HepG2 (cell line): ENCODE data around the gene DERL2. TPM values are rescaled to one million over a fixed set of nuclear protein-coding genes. Genes with fewer than 3 reads are reported as not detected.

Experiments used
- CENPX ChIP-seq: sonication (generic); formaldehyde crosslinking; IDR thresholded peaks from 2 replicates; pipeline ENCODE4 v1.9.0; 2021; ENCODE audit warnings: mild to moderate bottlenecking, missing genetic modification reagents, moderate library complexity
- CHCHD3 ChIP-seq: sonication (generic); formaldehyde crosslinking; IDR thresholded peaks from 2 replicates; pipeline ENCODE4 v1.8.0; 2022; ENCODE audit warnings: mild to moderate bottlenecking, missing genetic modification reagents, moderate library complexity
- CHD2 ChIP-seq: IDR thresholded peaks from 2 replicates; pipeline ENCODE4 v1.6.1; 2011; ENCODE audit warnings: low read depth, low read length, improper control_type of control experiment
- ELF4 ChIP-seq: sonication (generic); formaldehyde crosslinking; IDR thresholded peaks from 2 replicates; pipeline ENCODE4 v1.5.0; 2020; ENCODE audit warnings: missing genetic modification reagents, mild to moderate bottlenecking, moderate library complexity, borderline replicate concordance
- HNRNPUL1 ChIP-seq: fragments of 200-400 bp; formaldehyde crosslinking; IDR thresholded peaks from 2 replicates; pipeline ENCODE4 v1.6.1; 2017; ENCODE audit warnings: low read depth, mild to moderate bottlenecking, low read length, moderate library complexity
- HOXD1 ChIP-seq: sonication (generic); formaldehyde crosslinking; IDR thresholded peaks from 2 replicates; pipeline ENCODE4 v1.5.0; 2020; ENCODE audit warnings: missing genetic modification reagents
- MXD4 ChIP-seq: IDR thresholded peaks from 2 replicates; pipeline ENCODE4 v1.6.1; 2016; ENCODE audit warnings: mild to moderate bottlenecking, missing biosample characterization, missing genetic modification reagents
- MXI1 ChIP-seq: IDR thresholded peaks from 3 replicates; pipeline ENCODE4 v1.6.1; 2012; ENCODE audit warnings: low read depth, low read length, inconsistent platforms, borderline replicate concordance
- NFATC3 ChIP-seq: sonication (generic); formaldehyde crosslinking; IDR thresholded peaks from 2 replicates; pipeline ENCODE4 v1.5.1; 2020; ENCODE audit warnings: mild to moderate bottlenecking, missing genetic modification reagents
- POLR2AphosphoS5 ChIP-seq: IDR thresholded peaks from 2 replicates; pipeline ENCODE4 v1.6.1; 2012; ENCODE audit warnings: low read depth, low read length
- REL ChIP-seq: sonication (generic); formaldehyde crosslinking; conservative IDR thresholded peaks from 2 replicates; pipeline ENCODE4 v1.8.0; 2022; ENCODE audit warnings: mild to moderate bottlenecking, missing genetic modification reagents, moderate library complexity
- ZFP36 ChIP-seq: fragments of 150-350 bp; IDR thresholded peaks from 2 replicates; pipeline ENCODE4 v1.6.1; 2018; ENCODE audit warnings: borderline replicate concordance, low read length, low read depth; ENCODE audit not compliant: partially characterized antibody
- ZFP41 ChIP-seq: sonication (generic); formaldehyde crosslinking; IDR thresholded peaks from 2 replicates; pipeline ENCODE4 v1.4.0; 2020; ENCODE audit warnings: mild to moderate bottlenecking, missing genetic modification reagents, borderline replicate concordance
- ZNF224 ChIP-seq: sonication (generic); formaldehyde crosslinking; IDR thresholded peaks from 2 replicates; pipeline ENCODE4 v1.5.0; 2020; ENCODE audit warnings: mild to moderate bottlenecking, missing genetic modification reagents
- ZNF329 ChIP-seq: sonication (generic); formaldehyde crosslinking; IDR thresholded peaks from 2 replicates; pipeline ENCODE4 v1.9.0; 2021; ENCODE audit warnings: low read depth, mild to moderate bottlenecking, missing genetic modification reagents
- ZNF33A ChIP-seq: sonication (generic); formaldehyde crosslinking; IDR thresholded peaks from 2 replicates; pipeline ENCODE4 v1.5.1; 2020; ENCODE audit warnings: missing genetic modification reagents, mild to moderate bottlenecking, moderate library complexity, borderline replicate concordance
- ZNF713 ChIP-seq: sonication (generic); formaldehyde crosslinking; IDR thresholded peaks from 2 replicates; pipeline ENCODE4 v1.4.0; 2020; ENCODE audit warnings: mild to moderate bottlenecking, missing genetic modification reagents
- ZSCAN12 ChIP-seq: sonication (generic); formaldehyde crosslinking; IDR thresholded peaks from 2 replicates; pipeline ENCODE4 v1.9.0; 2021; ENCODE audit warnings: mild to moderate bottlenecking, missing genetic modification reagents
- ZSCAN20 ChIP-seq: sonication (generic); formaldehyde crosslinking; IDR thresholded peaks from 2 replicates; pipeline ENCODE4 v1.4.0; 2020; ENCODE audit warnings: missing genetic modification reagents, mild to moderate bottlenecking, borderline replicate concordance
- polyA plus RNA-seq, 8 experiments: library from polyadenylated mRNA; depleted of rRNA in 3 of 8; stranded (reverse) in 7 of 8; unstranded in 1 of 8; fragments of >200 nt; fragmentation: Illumina TruSeq in 4 of 8; extraction: Trizol in 4 of 8; gene quantifications; 2 replicates each; pipeline versions ENCODE4 v1.2.1 to v1.2.3, GENCODE V29; 2011 to 2016; ENCODE audit warnings: low read depth in 4 of 8, missing spikeins in 1 of 8, mixed read lengths in 1 of 8; ENCODE audit not compliant: insufficient read depth in 1 of 8
- total RNA-seq, 5 experiments: library from RNA; depleted of rRNA; stranded (reverse); fragments of >200 nt; fragmentation: Illumina TruSeq; extraction: Trizol; gene quantifications; 2 replicates each; pipeline ENCODE4 v1.2.3, GENCODE V29; 2016; ENCODE audit warnings: low read depth in 1 of 5
- TF ChIP-seq, protein P1 (sequence below): sonication (generic); formaldehyde crosslinking; IDR thresholded peaks from 2 replicates; pipeline ENCODE4; 2020; ENCODE audit warnings: missing genetic modification reagents, mild to moderate bottlenecking, borderline replicate concordance
- TF ChIP-seq, protein P2 (sequence below): IDR thresholded peaks from 2 replicates; pipeline ENCODE4 v1.6.1; 2012; ENCODE audit warnings: low read length, improper control_type of control experiment
- TF ChIP-seq, protein P3 (sequence below): sonication (generic); formaldehyde crosslinking; IDR thresholded peaks from 2 replicates; pipeline ENCODE4 v1.8.1; 2022; ENCODE audit warnings: mild to moderate bottlenecking, missing genetic modification reagents

DERL2 gene
- total and polyA plus RNA-seq, 2 of the 13 experiments (the other 11 are each of a cell fraction or from before 2014, with no cell fraction given): 59.3 to 65.2 TPM

DNA sequence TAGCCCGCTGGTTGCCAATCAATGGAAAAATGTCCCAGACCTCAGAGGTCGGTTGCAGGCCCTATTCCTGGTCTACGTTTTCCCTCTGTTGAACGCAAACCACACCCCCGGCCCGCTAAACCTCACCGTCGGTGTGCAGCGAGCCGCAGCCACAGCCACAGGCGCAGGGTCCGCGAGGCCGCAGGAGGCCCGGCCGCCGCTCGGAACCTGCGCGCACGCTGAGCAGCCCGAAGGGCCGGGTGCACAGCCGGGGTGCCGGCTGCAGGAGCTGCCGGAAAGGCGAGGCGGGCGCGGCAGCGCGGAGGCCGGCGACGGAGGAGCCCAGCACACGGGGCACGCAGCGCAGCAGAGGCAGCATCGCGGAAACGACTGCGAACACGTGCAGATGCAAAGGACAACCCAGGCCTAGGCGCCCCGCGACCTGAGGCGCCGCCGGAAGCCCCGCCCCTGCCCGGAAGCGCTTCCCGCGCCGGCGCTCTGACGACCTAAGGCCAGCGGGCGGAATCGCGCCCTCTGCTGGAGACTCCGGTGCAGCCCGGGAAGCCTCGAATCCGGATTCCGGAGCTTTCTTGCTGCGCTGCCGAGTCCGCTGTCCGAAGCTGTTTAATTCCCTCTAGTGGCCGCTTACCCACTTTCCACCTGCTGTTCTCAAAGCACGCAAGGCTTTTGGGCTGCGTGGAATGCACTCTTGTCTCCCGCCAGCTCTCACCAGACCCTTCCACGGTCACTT, 47.1 kb downstream of the DERL2 start, which contains the start of gene C1QBP (continued):
- TF ChIP-seq, protein P1, sequence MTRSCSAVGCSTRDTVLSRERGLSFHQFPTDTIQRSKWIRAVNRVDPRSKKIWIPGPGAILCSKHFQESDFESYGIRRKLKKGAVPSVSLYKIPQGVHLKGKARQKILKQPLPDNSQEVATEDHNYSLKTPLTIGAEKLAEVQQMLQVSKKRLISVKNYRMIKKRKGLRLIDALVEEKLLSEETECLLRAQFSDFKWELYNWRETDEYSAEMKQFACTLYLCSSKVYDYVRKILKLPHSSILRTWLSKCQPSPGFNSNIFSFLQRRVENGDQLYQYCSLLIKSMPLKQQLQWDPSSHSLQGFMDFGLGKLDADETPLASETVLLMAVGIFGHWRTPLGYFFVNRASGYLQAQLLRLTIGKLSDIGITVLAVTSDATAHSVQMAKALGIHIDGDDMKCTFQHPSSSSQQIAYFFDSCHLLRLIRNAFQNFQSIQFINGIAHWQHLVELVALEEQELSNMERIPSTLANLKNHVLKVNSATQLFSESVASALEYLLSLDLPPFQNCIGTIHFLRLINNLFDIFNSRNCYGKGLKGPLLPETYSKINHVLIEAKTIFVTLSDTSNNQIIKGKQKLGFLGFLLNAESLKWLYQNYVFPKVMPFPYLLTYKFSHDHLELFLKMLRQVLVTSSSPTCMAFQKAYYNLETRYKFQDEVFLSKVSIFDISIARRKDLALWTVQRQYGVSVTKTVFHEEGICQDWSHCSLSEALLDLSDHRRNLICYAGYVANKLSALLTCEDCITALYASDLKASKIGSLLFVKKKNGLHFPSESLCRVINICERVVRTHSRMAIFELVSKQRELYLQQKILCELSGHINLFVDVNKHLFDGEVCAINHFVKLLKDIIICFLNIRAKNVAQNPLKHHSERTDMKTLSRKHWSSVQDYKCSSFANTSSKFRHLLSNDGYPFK (CRISPR knock-in tag): peak; percentile 64; the same call in 1 of the 2 replicates
- no peak for TF ChIP-seq ELF4
- no peak for TF ChIP-seq ZNF33A (CRISPR knock-in tag)
- TF ChIP-seq ZFP36: no peak
- TF ChIP-seq POLR2AphosphoS5: peak; percentile 87
- no peak for TF ChIP-seq NFATC3 (CRISPR knock-in tag)
- TF ChIP-seq HOXD1 (CRISPR knock-in tag): peak; percentile 56; the same call in 1 of the 2 replicates
- 0 out of 2 replicates have a peak, but pooled peaks have one; percentile 94 for TF ChIP-seq ZNF713 (CRISPR knock-in tag)
- TF ChIP-seq ZSCAN20: no peak; the same call in none of the 2 replicates
- peak; percentile 99 for TF ChIP-seq MXD4 (CRISPR knock-in tag)
- no peak for TF ChIP-seq CENPX (CRISPR knock-in tag)
- TF ChIP-seq MXI1: peak; percentile 97; the same call in 2 of the 3 replicates
- peak; percentile 76 for TF ChIP-seq ZNF224
- TF ChIP-seq CHCHD3 (CRISPR knock-in tag): peak; percentile 31; the same call in 1 of the 2 replicates
- TF ChIP-seq REL: peak; percentile 78; the same call in 1 of the 2 replicates
- TF ChIP-seq ZFP41: no peak
- TF ChIP-seq, protein P2, sequence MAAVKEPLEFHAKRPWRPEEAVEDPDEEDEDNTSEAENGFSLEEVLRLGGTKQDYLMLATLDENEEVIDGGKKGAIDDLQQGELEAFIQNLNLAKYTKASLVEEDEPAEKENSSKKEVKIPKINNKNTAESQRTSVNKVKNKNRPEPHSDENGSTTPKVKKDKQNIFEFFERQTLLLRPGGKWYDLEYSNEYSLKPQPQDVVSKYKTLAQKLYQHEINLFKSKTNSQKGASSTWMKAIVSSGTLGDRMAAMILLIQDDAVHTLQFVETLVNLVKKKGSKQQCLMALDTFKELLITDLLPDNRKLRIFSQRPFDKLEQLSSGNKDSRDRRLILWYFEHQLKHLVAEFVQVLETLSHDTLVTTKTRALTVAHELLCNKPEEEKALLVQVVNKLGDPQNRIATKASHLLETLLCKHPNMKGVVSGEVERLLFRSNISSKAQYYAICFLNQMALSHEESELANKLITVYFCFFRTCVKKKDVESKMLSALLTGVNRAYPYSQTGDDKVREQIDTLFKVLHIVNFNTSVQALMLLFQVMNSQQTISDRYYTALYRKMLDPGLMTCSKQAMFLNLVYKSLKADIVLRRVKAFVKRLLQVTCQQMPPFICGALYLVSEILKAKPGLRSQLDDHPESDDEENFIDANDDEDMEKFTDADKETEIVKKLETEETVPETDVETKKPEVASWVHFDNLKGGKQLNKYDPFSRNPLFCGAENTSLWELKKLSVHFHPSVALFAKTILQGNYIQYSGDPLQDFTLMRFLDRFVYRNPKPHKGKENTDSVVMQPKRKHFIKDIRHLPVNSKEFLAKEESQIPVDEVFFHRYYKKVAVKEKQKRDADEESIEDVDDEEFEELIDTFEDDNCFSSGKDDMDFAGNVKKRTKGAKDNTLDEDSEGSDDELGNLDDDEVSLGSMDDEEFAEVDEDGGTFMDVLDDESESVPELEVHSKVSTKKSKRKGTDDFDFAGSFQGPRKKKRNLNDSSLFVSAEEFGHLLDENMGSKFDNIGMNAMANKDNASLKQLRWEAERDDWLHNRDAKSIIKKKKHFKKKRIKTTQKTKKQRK: no peak
- no peak; the same call in 1 of the 2 replicates for TF ChIP-seq ZNF329 (CRISPR knock-in tag)
- TF ChIP-seq CHD2: no peak
- TF ChIP-seq HNRNPUL1: no peak
- peak; percentile 81 for TF ChIP-seq ZSCAN12
- TF ChIP-seq, protein P3, sequence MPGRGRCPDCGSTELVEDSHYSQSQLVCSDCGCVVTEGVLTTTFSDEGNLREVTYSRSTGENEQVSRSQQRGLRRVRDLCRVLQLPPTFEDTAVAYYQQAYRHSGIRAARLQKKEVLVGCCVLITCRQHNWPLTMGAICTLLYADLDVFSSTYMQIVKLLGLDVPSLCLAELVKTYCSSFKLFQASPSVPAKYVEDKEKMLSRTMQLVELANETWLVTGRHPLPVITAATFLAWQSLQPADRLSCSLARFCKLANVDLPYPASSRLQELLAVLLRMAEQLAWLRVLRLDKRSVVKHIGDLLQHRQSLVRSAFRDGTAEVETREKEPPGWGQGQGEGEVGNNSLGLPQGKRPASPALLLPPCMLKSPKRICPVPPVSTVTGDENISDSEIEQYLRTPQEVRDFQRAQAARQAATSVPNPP (CRISPR knock-in tag): peak; percentile 76; the same call in 1 of the 2 replicates
